Measurements from ENCODE around the gene TP63. TPM values are rescaled to one million over a fixed set of nuclear protein-coding genes. Genes with fewer than 3 reads are reported as not detected.
"Not testable (repeated sequence)": the region's sequence is repeated elsewhere in the genome, so short reads cannot be mapped to it uniquely, and the experiment has no call there.

Gene TP63
- total RNA-seq, 1 donor from 2014 or later: 0.05 TPM

DNA sequence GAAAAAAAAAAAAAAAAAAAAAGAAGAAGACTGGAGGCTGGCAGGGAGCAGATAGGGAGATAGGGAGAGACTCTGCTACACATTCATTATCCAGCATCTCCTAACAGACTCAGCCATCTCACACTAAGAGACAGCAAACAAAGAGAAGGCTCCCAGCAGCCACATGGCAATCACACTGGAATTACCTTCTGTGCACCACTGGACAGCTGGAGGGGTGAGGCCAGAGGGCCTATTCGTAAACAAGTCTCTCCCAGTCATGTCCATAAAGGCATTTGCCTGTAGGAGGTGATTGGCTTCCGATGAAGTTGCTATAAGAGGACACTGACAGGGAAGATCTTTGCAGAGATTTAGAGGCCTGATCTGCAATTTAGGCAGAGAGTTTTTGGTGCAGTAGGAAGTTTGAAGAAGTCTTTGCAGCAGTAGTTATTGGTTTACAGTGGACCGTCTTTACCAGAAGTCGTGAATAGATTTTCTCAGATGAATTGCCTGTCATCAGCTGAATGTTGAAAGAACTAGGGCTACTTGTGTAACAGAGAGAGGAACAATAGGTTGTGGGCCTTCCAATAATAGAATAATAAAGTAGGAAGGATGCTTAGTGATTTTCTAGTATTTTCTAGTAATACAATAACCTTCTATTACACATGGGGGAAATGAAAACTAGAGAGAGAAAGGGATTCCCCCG is 89.7 kb downstream of the TP63 start:
- no peak for DNase-seq (ENCODE audit: low spot score)
- ATAC-seq: no peak

DNA sequence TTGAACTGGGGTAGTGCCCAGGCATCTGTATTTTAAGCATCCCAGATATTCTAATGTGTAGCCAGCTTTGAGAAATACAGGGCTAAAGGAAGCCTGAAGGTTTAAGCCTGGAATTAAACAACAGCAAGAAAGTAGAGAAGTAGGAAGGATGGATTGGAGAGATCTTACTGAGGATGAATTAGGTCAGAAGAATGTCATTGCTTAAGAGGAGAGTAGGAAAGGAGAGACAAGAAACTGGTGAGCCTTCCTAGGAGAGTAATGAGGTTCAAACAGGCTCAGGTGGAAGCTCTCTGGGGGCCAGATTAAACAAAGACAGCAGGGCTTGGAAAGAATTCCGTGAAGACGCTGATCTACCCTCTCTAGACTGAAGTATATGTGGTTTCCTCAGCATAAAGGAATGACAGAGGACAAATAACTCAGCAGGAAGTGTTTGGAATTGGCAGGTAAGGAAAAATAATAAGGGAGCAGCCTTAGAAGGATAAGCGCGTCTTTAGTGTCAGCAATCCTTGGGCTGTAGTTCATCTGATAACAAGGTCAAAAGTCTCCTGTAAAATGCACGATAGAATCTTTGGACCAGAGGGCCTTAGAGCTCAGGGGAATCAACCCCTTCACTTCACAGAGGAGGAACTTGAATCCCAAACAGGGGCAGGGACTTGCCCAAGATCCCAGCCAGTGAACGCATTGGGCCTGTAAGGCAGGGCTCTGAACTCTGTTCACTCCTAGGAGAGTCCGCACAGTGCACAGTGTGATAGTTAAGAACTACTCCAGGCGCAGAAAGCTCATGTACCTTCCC is 90.9 kb downstream of the TP63 start:
- DNase-seq (ENCODE audit: low spot score) (no peak), ATAC-seq (no peak)

DNA sequence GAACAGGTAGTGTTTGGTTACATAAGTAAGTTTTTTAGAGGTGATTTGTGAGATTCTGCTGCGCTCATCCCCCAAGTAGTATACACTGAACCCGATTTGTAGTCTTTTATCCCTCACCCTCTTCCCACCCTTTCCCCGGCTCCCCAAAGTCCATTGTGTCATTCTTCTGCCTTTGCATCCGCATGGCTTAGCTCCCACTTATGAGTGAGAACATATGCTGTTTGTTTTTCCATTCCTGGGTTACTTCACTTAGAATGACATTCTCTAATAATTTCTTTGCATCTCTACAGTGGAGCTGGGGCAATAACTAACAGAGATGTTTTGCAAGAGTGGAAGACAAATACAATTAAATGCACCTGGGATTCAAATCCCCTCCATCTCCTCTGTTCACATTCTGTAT is 93.2 kb downstream of the TP63 start:
- DNase-seq (ENCODE audit: low spot score): no peak
- no peak for ATAC-seq

DNA sequence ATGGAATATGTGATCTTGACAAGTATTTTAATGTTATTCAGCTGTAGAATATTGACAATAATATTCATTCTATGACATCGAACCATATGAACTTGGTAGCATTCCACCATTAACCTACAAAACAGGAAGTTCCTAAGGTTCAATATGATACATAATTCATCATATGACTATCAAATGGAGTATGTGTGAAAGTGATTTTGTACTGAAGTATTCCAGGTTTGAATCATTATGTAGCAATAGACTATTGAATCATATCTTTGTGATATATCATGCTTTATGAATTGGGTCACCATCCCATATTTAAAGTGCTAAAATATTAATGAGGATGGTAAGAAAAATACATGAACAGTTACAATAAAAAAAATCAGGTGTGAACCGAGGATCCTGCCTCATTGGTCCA is 95.1 kb downstream of the TP63 start:
- ATAC-seq: no peak

DNA sequence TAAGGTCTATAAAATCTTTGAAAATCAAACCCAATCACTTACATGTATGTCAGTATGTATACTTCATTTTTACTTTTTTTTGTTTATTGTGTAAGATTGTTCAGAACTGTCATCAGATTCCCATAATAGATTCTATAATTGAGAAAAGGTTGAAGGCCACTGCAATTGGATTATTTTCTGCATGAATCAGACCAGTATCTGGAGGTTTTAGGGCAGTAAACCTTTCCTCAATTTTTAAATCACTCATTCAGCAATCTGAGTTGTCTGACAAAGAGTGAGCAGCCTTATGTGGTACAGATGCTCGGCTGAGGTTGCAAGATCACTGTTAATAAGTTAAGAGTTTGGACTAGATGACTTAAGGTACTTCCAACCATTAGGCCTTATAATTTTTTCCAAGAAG is 96.0 kb downstream of the TP63 start:
- no peak for DNase-seq (ENCODE audit: low spot score)
- ATAC-seq: no peak

More for the DNA sequence above, 95.1 kb downstream of the TP63 start:
- no peak for DNase-seq (ENCODE audit: low spot score)

DNA sequence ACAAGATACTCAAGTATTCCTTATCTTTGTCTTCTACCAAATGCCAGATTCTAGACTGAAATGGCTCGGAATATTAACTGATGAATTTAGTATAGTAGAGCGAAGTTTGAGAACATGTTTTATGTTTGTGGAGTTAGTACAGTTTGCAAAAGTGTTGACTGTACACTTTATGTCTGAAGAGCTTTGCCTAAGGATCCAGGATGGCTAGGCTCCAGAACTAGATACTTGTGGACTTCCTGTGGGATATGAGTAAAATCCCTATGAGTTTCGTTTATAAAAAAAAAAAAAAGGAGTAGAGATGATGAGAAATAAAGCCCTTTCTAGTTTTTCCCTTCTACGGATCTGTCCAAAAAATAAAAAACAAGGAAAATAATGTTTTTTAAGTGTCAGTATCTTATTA is 96.7 kb downstream of the TP63 start:
- DNase-seq (ENCODE audit: low spot score): no peak
- ATAC-seq: no peak

DNA sequence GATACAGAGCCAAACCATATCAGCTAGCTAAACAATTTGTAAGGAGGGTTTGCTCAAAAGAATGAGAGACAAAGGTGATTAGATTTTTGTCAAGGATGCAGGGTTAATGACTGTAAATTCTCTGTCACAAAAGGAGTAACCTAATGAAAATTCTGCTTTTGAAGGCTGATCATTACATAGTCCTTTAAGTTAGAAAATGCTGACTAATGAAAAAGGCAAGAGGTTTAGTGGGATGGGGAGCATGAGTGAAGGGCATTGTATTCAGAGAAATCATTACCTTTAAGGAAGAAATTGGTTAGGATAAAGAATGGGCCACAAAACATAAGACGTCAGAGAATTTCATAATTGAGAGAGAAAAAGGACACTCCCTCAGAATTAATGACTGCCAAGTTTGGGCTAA is 97.7 kb downstream of the TP63 start:
- DNase-seq (ENCODE audit: low spot score): no peak
- ATAC-seq: no peak

DNA sequence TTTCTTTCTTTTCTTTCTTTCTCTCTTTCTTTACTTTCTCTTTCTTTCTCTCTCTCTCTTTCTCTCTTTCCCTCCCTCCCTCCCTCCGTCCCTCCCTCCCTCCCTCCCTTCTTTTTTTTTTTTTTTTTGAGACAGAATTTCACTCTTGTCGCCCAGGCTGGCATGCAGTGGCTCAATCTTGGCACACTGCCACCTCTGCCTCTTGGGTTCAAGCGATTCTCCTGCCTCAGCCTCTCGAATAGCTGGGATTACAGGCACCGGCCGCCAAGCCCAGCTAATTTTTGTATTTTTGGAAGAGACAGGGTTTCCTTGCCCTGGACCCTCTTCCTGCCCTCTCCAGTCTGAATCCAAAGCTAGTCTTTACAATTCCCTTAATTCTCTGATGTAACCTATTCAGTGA is 102.9 kb downstream of the TP63 start:
- no peak for DNase-seq (ENCODE audit: low spot score)
- ATAC-seq: no peak

DNA sequence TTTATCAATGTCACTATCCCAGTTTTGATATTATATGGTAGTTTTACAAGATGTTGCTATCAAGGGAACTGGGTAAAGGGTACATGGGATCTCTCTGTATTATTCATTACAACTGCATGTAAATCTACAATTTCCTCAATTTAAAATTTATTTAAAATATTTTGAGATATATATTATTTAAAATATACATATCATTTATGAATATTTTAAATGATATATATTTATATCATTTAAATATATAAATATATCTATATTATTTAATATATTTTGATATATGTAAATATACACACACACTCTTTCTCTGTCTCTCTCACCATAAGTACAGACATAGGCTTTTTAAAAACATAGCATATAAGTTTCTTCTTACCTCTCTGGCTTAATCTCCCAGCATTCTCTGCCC is 104.7 kb downstream of the TP63 start:
- DNase-seq (ENCODE audit: low spot score) (no peak), ATAC-seq (no peak)

DNA sequence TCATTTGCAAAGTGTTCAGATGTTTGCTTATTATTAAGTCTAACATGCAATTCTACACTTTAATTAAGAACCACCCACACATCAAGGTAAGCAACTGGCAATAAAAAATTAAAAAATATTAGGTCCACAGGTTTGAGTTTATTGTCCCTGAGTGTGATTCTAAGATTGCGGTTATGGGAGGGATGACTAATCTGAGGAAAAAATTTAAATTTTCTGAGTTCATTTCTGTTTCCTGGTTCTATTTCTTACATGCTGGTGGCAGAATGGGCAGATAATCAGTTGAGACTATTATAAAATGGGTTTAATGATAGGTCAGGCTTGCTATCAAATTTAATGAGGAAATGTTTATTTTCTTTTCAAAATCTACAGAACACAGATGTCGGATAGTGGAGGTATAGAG is 105.9 kb downstream of the TP63 start:
- DNase-seq (ENCODE audit: low spot score) (no peak), ATAC-seq (no peak)

DNA sequence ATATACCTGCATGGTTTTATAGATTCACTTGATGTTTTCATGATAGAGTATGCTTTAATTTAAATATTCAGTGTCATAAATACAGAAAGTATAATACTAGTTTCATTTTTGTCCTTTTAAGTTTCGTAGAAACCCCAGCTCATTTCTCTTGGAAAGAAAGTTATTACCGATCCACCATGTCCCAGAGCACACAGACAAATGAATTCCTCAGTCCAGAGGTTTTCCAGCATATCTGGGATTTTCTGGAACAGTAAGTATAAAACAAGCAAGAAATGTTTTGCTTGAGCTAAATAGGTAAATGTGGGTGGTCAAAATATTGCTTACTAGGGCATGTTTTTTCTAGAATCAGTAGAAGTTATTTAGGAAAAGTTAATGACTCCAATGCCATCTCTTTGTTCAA is 106.4 kb downstream of the TP63 start:
- DNase-seq (ENCODE audit: low spot score) (no peak), ATAC-seq (no peak)

DNA sequence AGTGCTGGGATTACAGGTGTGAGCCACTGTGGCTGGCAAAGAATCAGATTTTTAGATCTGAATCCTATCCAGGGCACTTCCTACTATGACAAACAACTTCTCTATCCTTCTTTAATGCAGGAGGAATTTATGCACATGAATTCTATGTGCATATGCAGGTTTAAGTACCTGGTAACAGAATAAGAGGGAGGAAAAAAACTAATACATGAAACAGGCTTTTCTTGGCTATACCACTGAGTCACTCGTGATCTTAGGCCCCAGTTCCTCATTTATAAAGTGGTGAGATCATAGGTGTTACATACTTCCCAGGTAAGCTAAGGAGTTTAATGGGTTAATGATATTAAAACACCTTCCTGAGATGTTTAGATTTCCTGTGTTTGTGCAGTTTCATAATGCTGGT is 108.2 kb downstream of the TP63 start:
- ATAC-seq (no peak), DNase-seq (ENCODE audit: low spot score) (no peak)

DNA sequence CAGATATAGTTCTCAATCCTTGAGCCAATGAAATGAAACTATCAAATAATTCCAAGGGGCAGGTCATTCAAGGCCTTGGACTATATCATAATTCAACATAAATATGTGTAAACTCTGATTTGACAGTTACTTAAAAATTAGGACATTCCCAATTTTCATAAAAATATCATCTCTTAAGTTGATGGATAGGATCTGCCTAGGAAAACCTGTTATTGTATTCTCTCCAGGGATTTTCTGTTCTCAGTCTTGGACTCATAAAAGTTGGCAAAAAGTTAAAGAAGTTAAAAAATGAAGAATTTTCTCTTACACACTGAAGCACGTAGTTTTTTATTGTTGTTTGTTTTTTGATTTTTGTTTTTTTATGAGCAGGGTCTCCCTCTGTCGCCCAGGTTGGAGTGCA is 109.0 kb downstream of the TP63 start:
- ATAC-seq: no peak

DNA sequence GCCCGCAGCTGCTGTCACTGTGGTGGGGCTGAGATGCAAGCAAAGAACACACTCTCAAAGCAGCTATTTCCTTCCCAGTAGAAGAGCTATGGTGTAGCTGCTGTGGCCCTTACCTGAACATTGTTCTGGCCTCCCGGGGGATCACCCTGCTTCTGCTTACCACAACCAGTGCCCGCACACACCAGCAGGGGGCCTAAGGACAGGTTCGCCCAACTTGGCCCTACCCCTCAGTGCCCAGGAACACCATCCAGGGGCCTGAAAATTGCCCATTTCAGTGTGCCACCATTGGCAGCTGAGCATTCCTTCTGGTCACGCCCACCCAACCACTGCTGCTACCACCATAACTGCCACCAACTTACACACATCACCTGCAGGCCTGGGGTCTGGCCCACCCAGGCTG is 113.0 kb downstream of the TP63 start:
- ATAC-seq: no peak
- no peak for DNase-seq (ENCODE audit: low spot score)

More for the DNA sequence above, 109.0 kb downstream of the TP63 start:
- no peak for DNase-seq (ENCODE audit: low spot score)

DNA sequence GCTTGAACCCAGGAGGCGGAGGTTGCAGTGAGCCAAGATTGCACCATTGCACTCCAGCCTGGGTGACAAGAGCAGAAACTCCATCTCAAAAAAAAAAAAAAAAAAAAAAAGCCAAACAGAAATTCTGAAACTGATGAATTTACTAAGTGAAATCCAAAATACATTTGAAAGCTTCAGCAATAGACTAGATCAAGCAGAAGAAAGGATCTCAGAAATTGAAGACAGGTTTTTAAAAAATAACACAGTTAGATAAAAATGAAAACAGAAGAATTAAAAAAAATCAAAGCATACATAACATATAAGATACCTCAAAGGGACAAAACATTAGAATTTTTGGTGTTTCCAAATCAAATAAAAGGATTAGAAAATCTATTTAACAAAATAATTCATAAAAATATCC is 114.4 kb downstream of the TP63 start:
- ATAC-seq (no peak), DNase-seq (ENCODE audit: low spot score) (no peak)

DNA sequence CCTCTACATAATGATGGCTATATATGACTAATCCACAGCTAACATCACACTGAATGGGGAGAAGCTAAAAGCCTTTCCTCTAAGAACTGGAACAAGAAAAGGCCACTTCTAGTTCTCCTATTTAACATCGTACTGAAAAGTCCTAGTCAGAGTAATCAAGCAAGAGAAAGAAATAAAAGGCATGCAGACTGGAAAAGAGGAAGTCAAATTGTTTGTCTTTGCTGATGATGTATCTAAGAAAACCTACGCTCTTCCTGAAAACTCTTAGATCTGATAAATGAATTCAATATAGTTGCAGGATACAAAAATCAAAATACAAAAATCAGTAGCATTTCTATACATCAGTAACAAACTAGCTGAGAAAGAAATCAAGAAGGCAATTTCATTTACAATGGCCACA is 116.9 kb downstream of the TP63 start:
- DNase-seq (ENCODE audit: low spot score) (no peak), ATAC-seq (no peak)

DNA sequence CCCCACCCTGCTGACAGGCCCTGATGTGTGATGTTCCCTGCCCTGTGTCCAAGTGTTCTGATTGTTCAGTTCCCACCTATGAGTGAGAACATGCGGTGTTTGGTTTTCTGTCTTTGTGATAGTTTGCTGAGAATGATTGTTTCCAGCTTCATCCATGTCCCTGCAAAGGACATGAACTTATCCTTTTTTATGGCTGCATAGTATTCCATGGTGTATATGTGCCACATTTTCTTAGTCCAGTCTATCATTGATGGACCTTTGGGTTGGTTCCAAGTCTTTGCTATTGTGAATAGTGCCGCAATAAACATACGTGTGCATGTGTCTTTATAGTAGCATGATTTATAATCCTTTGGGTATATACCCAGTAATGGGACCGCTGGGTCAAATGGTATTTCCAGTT is 119.8 kb downstream of the TP63 start:
- ATAC-seq; DNase-seq (ENCODE audit: low spot score): not testable (repeated sequence)

DNA sequence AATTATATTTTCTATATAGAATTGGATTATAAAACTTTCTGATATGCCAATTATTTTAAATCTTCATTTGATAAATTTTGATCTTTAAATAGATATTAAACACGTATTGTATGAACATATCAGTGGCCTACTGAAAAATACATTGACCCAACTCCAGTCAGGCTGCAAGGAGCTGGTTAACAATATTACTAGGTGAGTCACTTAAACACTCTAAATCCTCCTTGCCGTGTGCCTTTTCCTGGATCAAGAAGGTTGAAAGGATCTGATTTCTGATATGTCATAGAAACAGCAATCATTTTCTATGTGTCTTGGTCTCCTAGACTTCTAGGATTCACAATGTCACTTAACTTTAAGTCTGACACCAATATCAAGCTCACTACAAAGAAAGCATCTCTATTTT is 123.2 kb downstream of the TP63 start:
- ATAC-seq: no peak
- DNase-seq (ENCODE audit: low spot score): no peak

DNA sequence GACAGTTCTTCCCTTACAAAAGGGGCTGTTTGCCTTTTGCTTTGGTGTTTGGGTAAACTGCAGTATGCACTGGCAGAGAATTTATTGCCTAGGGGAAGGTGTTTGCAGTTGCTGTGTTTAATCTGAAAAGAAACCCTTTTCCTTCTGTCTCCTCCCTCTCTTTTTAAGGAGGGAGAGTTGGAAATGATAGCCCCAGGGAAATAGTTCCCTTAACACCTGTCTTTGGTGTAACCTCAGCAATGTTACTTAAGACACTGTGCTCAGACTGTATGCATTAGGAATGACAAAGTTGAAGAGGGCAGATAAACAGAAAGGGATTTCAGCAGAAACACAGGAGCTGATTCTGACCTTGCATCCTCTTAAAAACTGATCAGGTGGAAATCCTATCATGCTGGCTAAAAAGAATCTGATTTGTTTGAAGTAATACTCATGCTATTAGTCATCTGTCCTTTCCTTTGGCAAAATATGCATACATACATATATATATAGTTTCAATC is 125.4 kb downstream of the TP63 start:
- no peak for DNase-seq (ENCODE audit: low spot score)
- ATAC-seq: no peak

DNA sequence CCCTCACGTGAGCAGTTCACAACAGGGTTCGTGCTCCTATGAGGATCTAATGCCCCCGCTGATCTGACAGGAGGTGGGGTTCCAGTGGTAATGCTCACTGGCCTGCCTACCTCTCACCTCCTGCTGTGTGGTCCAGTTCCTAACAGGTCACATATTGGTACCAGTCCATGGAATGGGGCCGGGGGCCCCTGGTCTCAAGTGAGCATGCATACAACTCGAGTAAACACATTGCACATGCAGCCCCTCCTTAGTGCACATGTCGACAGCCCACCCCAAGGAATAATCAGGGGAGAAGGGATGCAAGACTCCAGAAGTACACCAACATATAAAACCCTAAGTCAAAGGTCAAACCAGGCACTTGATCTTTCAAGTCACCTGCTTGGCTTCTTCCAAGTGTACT is 127.0 kb downstream of the TP63 start:
- DNase-seq (ENCODE audit: low spot score) (no peak), ATAC-seq (no peak)

DNA sequence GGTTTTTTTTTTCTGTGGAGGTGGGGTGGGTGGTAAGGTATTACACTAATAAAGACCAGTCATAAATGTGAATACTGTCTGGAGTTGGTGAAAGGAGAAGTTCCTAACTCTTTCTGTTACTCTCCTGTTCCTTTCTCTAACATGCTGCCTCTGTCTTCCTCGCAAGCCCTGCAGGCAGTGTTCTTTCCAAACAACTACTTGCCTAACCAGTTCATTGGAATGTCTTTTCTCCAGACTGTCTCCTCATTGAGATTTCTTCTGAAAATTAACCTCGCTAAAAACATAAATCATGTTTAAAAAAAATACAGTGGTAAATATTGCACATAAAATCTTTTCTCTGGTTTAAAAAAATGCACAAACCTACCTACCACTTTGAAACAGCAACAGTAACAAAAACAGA is 135.2 kb downstream of the TP63 start:
- ATAC-seq (no peak), DNase-seq (ENCODE audit: low spot score) (no peak)

DNA sequence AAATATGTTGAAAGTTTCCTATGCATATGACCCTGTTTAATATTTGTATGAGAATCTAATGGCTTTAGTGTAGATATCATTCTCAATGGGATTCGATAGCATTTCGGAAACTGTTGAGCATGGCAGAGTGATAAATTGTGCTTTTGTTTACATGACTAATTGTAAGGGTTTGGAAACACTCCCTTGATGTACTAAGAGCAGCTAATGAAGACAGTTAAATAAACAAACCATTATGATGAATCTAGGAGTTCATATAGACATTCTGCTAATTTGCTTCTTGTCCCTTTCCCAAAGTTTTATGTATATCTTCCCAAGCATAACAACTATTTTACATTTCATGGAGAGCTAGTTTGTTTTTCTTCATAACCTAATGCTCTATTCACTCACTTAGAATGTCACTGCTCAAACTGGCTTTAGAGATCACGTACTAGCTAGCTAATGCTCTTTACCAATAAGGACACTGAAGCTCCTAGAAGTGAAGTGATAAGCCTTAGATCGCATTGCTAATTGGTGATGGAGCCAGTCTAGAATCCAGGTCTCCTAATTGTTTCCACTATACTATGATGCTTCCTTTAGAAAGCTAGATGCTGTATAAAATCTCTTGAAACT is 140.8 kb downstream of the TP63 start:
- ATAC-seq (no peak), DNase-seq (ENCODE audit: low spot score) (no peak)
